Smooth muscle cell (in vitro differentiated cells): Measurements from ENCODE around the gene RASAL2. TPM values are rescaled to one million over a fixed set of nuclear protein-coding genes. Genes with fewer than 3 reads are reported as not detected.
"Not testable (repeated sequence)": the region's sequence is repeated elsewhere in the genome, so short reads cannot be mapped to it uniquely, and the experiment has no call there.

Experiments
- DNase-seq: peaks from one replicate; lab custom pipeline; 2025; ENCODE audit not compliant: unreplicated experiment; lab: John Stamatoyannopoulos, UW
- H2AFZ ChIP-seq: fragments of 200-600 bp; sonication (generic); 2 replicates; pipeline ENCODE4 v1.6.0; 2016; ENCODE audit warnings: antibody characterized with exemption, low read depth, mild to moderate bottlenecking
- H3F3A ChIP-seq: fragments of 200-600 bp; sonication (generic); 2 replicates; pipeline ENCODE4 v1.6.0; 2017; ENCODE audit warnings: antibody characterized with exemption, low read depth
- H3K27ac ChIP-seq: fragments of 200-600 bp; sonication (generic); 2 replicates; pipeline ENCODE4 v1.5.1; 2016; ENCODE audit warnings: low read depth, mild to moderate bottlenecking
- H3K27me3 ChIP-seq: fragments of 200-600 bp; sonication (generic); 2 replicates; pipeline ENCODE4 v1.6.1; 2016; ENCODE audit warnings: low read depth, mild to moderate bottlenecking
- H3K36me3 ChIP-seq: fragments of 200-600 bp; sonication (generic); 2 replicates; pipeline ENCODE4 v1.5.1; 2016; ENCODE audit warnings: low read depth
- H3K4me1 ChIP-seq: fragments of 200-600 bp; sonication (generic); 2 replicates; pipeline ENCODE4 v1.5.1; 2016; ENCODE audit warnings: low read depth
- H3K4me2 ChIP-seq: fragments of 200-600 bp; sonication (generic); 2 replicates; pipeline ENCODE4 v1.6.0; 2016; ENCODE audit warnings: mild to moderate bottlenecking
- H3K4me3 ChIP-seq: fragments of 200-600 bp; sonication (generic); 2 replicates; pipeline ENCODE4 v1.5.1; 2016; ENCODE audit warnings: mild to moderate bottlenecking
- H3K79me2 ChIP-seq: fragments of 200-600 bp; sonication (generic); 2 replicates; pipeline ENCODE4 v1.6.0; 2016; ENCODE audit warnings: low read depth, mild to moderate bottlenecking
- H3K9ac ChIP-seq: fragments of 200-600 bp; sonication (generic); 2 replicates; pipeline ENCODE4 v1.6.0; 2016; ENCODE audit warnings: low read depth
- H3K9me3 ChIP-seq: fragments of 200-600 bp; sonication (generic); replicated peaks from 2 replicates; pipeline ENCODE4 v1.5.1; 2016; ENCODE audit warnings: low read depth
- H4K20me1 ChIP-seq: fragments of 200-600 bp; sonication (generic); 2 replicates; pipeline ENCODE4 v1.6.0; 2016; ENCODE audit warnings: low read depth
- whole genome bisulfite sequencing: methylation state at CpG from one replicate; pipeline ENCODE4 v1.1.7; 2016; ENCODE audit warnings: low lambda C conversion rate; 5-methylcytosine and 5-hydroxymethylcytosine counted together
- polyA plus RNA-seq: library from polyadenylated mRNA; unstranded; fragments of >200 nt; fragmentation: Nextera tagmentation; extraction: Ambion mirVana; gene quantifications from 2 replicates; pipeline ENCODE4 v1.2.1, GENCODE V29; 2016
- total RNA-seq: library from RNA; depleted of rRNA; stranded (reverse); fragments of >200 nt; gene quantifications from 2 replicates; pipeline ENCODE4 v1.2.3, GENCODE V29; 2014
- TF ChIP-seq, protein P1 (sequence below): fragments of 200-600 bp; sonication (generic); IDR thresholded peaks from 2 replicates; pipeline ENCODE4 v1.5.1; 2017; ENCODE audit warnings: borderline replicate concordance, mild to moderate bottlenecking, antibody characterized with exemption; ENCODE audit not compliant: insufficient read depth, poor library complexity, severe bottlenecking

RASAL2 gene
- total and polyA plus RNA-seq, 2 experiments from 2014 or later: 4.3 to 17.6 TPM

GRCh38 chr1:178189814-178190213 is 95.9 kb downstream of the RASAL2 start:
- peaks cover 63% of the 10 kb centered on the region for H4K20me1 ChIP-seq
- no peak overlapping the region for H3K27ac ChIP-seq
- no peak for DNase-seq
- no peaks in the 10 kb centered on the region for H3F3A ChIP-seq
- WGBS: 40% methylated on average over 3 of the region's 3 CpGs
- H3K9ac ChIP-seq: no peak overlapping the region
- no peaks in the 10 kb centered on the region for H3K27me3 ChIP-seq
- no peak overlapping the region for H2AFZ ChIP-seq
- peaks cover 43% of the 10 kb centered on the region for H3K79me2 ChIP-seq
- no peaks in the 10 kb centered on the region for H3K4me1 ChIP-seq
- no peaks in the 10 kb centered on the region for H3K36me3 ChIP-seq
- TF ChIP-seq, protein P1, sequence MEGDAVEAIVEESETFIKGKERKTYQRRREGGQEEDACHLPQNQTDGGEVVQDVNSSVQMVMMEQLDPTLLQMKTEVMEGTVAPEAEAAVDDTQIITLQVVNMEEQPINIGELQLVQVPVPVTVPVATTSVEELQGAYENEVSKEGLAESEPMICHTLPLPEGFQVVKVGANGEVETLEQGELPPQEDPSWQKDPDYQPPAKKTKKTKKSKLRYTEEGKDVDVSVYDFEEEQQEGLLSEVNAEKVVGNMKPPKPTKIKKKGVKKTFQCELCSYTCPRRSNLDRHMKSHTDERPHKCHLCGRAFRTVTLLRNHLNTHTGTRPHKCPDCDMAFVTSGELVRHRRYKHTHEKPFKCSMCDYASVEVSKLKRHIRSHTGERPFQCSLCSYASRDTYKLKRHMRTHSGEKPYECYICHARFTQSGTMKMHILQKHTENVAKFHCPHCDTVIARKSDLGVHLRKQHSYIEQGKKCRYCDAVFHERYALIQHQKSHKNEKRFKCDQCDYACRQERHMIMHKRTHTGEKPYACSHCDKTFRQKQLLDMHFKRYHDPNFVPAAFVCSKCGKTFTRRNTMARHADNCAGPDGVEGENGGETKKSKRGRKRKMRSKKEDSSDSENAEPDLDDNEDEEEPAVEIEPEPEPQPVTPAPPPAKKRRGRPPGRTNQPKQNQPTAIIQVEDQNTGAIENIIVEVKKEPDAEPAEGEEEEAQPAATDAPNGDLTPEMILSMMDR: peak; percentile 23
- H3K9me3 ChIP-seq: no peaks in the 10 kb centered on the region
- no peak overlapping the region for H3K4me3 ChIP-seq
- no peak overlapping the region for H3K4me2 ChIP-seq

GRCh38 chr1:178190881-178191280 is 97.0 kb downstream of the RASAL2 start:
- TF ChIP-seq, protein P1: no peak
- no peak for DNase-seq
- no peaks in the 10 kb centered on the region for H3K9me3 ChIP-seq
- H3K79me2 ChIP-seq: peaks cover 32% of the 10 kb centered on the region
- H3F3A ChIP-seq: no peaks in the 10 kb centered on the region
- H2AFZ ChIP-seq: no peak overlapping the region
- no peaks in the 10 kb centered on the region for H3K27me3 ChIP-seq
- H3K4me2 ChIP-seq: no peak overlapping the region
- H4K20me1 ChIP-seq: peaks cover 67% of the 10 kb centered on the region
- no peak overlapping the region for H3K9ac ChIP-seq
- no peaks in the 10 kb centered on the region for H3K4me1 ChIP-seq
- WGBS: 97% methylated on average over 2 of the region's 2 CpGs
- H3K27ac ChIP-seq: no peak overlapping the region
- H3K36me3 ChIP-seq: no peaks in the 10 kb centered on the region
- H3K4me3 ChIP-seq: no peak overlapping the region

GRCh38 chr1:178192686-178193085 is 98.8 kb downstream of the RASAL2 start:
- Histone ChIP-seq H3K36me3 (no peaks in the 10 kb centered on the region), H3K9me3 (no peaks in the 10 kb centered on the region), H3K4me1 (no peaks in the 10 kb centered on the region), H3K4me3 (no peak overlapping the region), H3F3A (no peaks in the 10 kb centered on the region), H4K20me1 (peaks cover 58% of the 10 kb centered on the region), H3K4me2 (no peak overlapping the region), H2AFZ (no peak overlapping the region), H3K27ac (no peak overlapping the region), H3K9ac (no peak overlapping the region), H3K79me2 (peaks cover 16% of the 10 kb centered on the region), H3K27me3 (no peaks in the 10 kb centered on the region)
- WGBS: 74% methylated on average over 3 of the region's 3 CpGs
- TF ChIP-seq, protein P1: no peak
- DNase-seq: no peak

DNA sequence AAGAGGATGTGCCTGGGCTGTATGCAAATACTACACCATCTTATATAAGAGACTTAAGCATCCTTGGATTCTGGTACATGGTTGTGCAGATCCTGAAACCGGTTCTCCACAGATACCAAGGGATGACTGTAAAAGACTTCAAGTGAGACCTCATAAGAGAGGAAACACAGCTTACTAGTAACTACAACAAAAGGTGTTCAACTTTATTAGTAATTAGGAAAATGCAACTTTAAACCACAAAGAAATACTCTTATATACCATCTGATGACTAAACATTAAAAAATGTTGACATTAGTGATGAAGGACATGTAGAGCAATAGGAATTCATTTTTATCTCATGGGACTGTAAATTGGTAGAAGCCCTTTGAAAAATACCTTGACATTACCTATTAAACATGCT is 102.7 kb downstream of the RASAL2 start:
- Histone ChIP-seq H3K4me3 (no peak overlapping the region), H3K4me1 (no peaks in the 10 kb centered on the region), H3K9me3 (no peaks in the 10 kb centered on the region), H3K9ac (no peak overlapping the region), H3K27me3 (no peaks in the 10 kb centered on the region), H3K79me2 (peaks cover 6% of the 10 kb centered on the region), H3K36me3 (no peaks in the 10 kb centered on the region), H4K20me1 (peaks cover 23% of the 10 kb centered on the region), H3K4me2 (no peak overlapping the region), H2AFZ (no peak overlapping the region), H3K27ac (no peak overlapping the region), H3F3A (no peaks in the 10 kb centered on the region)
- TF ChIP-seq, protein P1: no peak
- DNase-seq: no peak
- WGBS: 91% methylated on average over 1 of the region's 1 CpG

DNA sequence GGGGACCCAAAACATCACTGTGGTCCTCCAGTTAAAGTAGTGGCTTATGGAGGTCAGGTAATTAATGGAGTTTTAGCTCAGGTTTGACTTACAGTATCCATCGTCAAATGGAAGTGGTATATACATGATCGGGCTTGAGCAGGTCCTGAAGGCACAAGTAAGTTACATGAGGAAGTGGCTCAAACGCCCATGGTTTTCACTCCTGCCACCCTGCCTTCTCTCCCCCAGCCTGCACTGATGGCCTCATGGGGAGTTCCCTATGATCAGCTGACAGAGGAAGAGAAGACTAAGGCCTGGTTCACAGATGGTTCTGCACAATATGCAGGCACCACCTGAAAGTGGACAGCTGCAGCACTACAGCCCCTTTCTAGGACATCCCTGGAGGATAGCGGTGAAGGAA is 108.2 kb downstream of the RASAL2 start:
- not testable (repeated sequence) for H2AFZ ChIP-seq, H3K9ac ChIP-seq, H3K4me3 ChIP-seq, H3K9me3 ChIP-seq, H3F3A ChIP-seq, H4K20me1 ChIP-seq, H3K4me2 ChIP-seq, H3K4me1 ChIP-seq, H3K27me3 ChIP-seq, H3K36me3 ChIP-seq, H3K27ac ChIP-seq, H3K79me2 ChIP-seq, DNase-seq
- WGBS: 100% methylated on average over 4 of the region's 4 CpGs

GRCh38 chr1:178202546-178202945 is 108.6 kb downstream of the RASAL2 start:
- H3F3A ChIP-seq, H3K9me3 ChIP-seq, H3K9ac ChIP-seq, H3K36me3 ChIP-seq, H3K4me3 ChIP-seq, DNase-seq, H3K27ac ChIP-seq, H3K27me3 ChIP-seq, H3K4me2 ChIP-seq, H3K4me1 ChIP-seq, H2AFZ ChIP-seq, H3K79me2 ChIP-seq, H4K20me1 ChIP-seq: not testable (repeated sequence)
- 96% methylated on average over 2 of the region's 2 CpGs for WGBS
